Measurements from ENCODE around the gene SLC35F6. TPM values are rescaled to one million over a fixed set of nuclear protein-coding genes. Genes with fewer than 3 reads are reported as not detected.

The SLC35F6 gene
- total RNA-seq, 6 donors from 2014 or later: 36.7 to 59.4 (median 45.7) TPM

- ATAC-seq (ENCODE audit: low FRiP score in 2 of 2) (no peak), DNase-seq (no peak)
- peaks cover 22 to 30% (median 27%) of the 10 kb centered on the region in 4 donors for H3K4me1 ChIP-seq
- no peak overlapping the region for H3K27ac ChIP-seq
- H3K9me3 ChIP-seq: no peaks in the 10 kb centered on the region
- H3K27me3 ChIP-seq: no peaks in the 10 kb centered on the region
- H3K4me3 ChIP-seq: no peak overlapping the region
- WGBS, 2 donors: 0 to 78% methylated on average over 1 to 5 of the region's 5 CpGs
- TF ChIP-seq CTCF (IDR thresholded peaks at IDR 0.05) (no peak), EP300 (IDR thresholded peaks at IDR 0.05) (no peak), POLR2AphosphoS5 (IDR thresholded peaks at IDR 0.05) (no peak), POLR2A (IDR thresholded peaks at IDR 0.05) (no peak)
- H3K36me3 ChIP-seq: no peaks in the 10 kb centered on the region
Observed at GRCh38 chr2:26717362-26717761, 46.7 kb upstream of the SLC35F6 start.

- peak overlapping the region in 1 of 4 donors; percentile 15 for H3K27ac ChIP-seq
- H3K36me3 ChIP-seq: no peaks in the 10 kb centered on the region
Observed at GRCh38 chr2:26718949-26719686, 45.0 kb upstream of the SLC35F6 start.

GRCh38 chr2:26720322-26721114 lies 43.6 kb upstream of the SLC35F6 start:
- WGBS, 2 donors: 38 to 67% methylated on average over 3 to 7 of the region's 7 CpGs
- Histone ChIP-seq H3K27me3 (no peaks in the 10 kb centered on the region), H3K36me3 (no peaks in the 10 kb centered on the region), H3K4me1 (peaks cover 37 to 48% (median 44%) of the 10 kb centered on the region in 4 donors), H3K9me3 (no peaks in the 10 kb centered on the region), H3K4me3 (no peak overlapping the region), H3K27ac (peak overlapping the region; percentile 57 to 87 (median 74))
- TF ChIP-seq POLR2AphosphoS5 (IDR thresholded peaks at IDR 0.05) (peak; percentile 45 to 49), CTCF (IDR thresholded peaks at IDR 0.05) (no peak), EP300 (IDR thresholded peaks at IDR 0.05) (peak in 2 of 4 donors; percentile 48 to 75)
- ATAC-seq (ENCODE audit: low FRiP score in 2 of 2): peak; percentile 35 to 54
- DNase-seq: peak in 1 of 2 donors; percentile 85

More at GRCh38 chr2:26718949-26719686, 45.0 kb upstream of the SLC35F6 start:
- no peak overlapping the region for H3K4me3 ChIP-seq
- no peaks in the 10 kb centered on the region for H3K9me3 ChIP-seq
- TF ChIP-seq EP300 (IDR thresholded peaks at IDR 0.05) (no peak), CTCF (IDR thresholded peaks at IDR 0.05) (no peak), POLR2AphosphoS5 (IDR thresholded peaks at IDR 0.05) (no peak), POLR2A (IDR thresholded peaks at IDR 0.05) (no peak)
- peaks cover 35 to 42% (median 37%) of the 10 kb centered on the region in 4 donors for H3K4me1 ChIP-seq
- DNase-seq: no peak
- no peaks in the 10 kb centered on the region for H3K27me3 ChIP-seq
- no peak for ATAC-seq (ENCODE audit: low FRiP score in 2 of 2)
- WGBS, 2 donors: 77% methylated on average over 6 of the region's 6 CpGs

GRCh38 chr2:26721115-26722032 lies 42.7 kb upstream of the SLC35F6 start:
- Histone ChIP-seq H3K27me3 (no peaks in the 10 kb centered on the region), H3K4me3 (no peak overlapping the region), H3K9me3 (no peaks in the 10 kb centered on the region), H3K4me1 (peaks cover 37 to 48% (median 44%) of the 10 kb centered on the region in 4 donors), H3K27ac (peak overlapping the region; percentile 51 to 87 (median 74)), H3K36me3 (no peaks in the 10 kb centered on the region)
- 71 to 72% methylated on average over 9 to 12 of the region's 12 CpGs for WGBS, 2 donors
- DNase-seq (peak in 1 of 2 donors; percentile 65), ATAC-seq (ENCODE audit: low FRiP score in 2 of 2) (peak in 1 of 2 donors; percentile 34)
- TF ChIP-seq POLR2A (IDR thresholded peaks at IDR 0.05) (no peak), POLR2AphosphoS5 (IDR thresholded peaks at IDR 0.05) (no peak), EP300 (IDR thresholded peaks at IDR 0.05) (no peak), CTCF (IDR thresholded peaks at IDR 0.05) (no peak)
